Measurements from ENCODE around the gene MYT1.

GRCh38 chr20:64209148-64209547, 44.9 kb downstream of the MYT1 start:
- TF ChIP-seq SUZ12 (IDR thresholded peaks at IDR 0.05; ENCODE audit: extremely low read depth, insufficient read depth, insufficient read length) (no peak), YY1 (IDR thresholded peaks at IDR 0.05; ENCODE audit: insufficient read depth, insufficient read length) (no peak), ZNF274 (IDR thresholded peaks at IDR 0.05; ENCODE audit: low read depth, low read length) (no peak)
